GM18508 (cell line): ENCODE measurements around the gene ADAMTSL1.

Experiments
- ATAC-seq: cut with Tn5 transposase; IDR thresholded peaks from one replicate; pipeline ENCODE4 v1.9.1; 2021; ENCODE audit warnings: moderate number of reproducible peaks; ENCODE audit not compliant: insufficient read depth, unreplicated experiment

The ADAMTSL1 gene

DNA sequence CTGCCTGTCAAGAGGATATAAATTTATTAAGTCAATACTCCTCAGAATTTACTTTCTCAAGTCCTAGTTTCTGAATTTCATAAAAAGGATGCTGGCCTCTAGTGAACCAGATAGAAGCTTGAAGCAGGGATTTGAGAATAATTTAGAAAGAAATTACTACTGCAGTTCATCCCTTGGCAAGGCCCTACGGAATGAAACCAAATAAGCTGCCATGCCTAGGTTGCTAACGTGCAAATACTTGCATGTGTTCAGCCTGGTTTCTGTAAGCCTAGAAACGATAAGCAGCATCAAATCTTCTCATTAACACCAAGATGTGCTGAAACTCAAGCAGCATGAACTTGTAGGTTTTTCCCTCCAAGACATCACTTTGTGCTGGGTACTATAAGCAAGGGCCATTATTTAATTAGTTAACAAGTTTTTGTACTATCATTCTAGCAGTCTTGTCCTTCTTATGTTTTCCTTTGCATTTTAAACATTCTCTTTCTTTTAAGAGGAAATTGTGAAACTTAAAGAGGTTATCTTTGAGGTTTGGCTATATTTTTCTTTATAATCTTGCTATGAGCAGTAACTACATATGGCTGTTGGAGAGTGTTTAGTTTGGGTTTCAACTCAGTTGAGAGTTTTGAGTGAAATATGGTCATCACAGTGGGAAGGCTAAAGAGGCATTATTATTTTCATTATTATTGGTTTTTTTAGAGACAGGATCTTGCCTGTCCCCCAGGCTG, 71.8 kb downstream of the ADAMTSL1 start:
- ATAC-seq: no peak

DNA sequence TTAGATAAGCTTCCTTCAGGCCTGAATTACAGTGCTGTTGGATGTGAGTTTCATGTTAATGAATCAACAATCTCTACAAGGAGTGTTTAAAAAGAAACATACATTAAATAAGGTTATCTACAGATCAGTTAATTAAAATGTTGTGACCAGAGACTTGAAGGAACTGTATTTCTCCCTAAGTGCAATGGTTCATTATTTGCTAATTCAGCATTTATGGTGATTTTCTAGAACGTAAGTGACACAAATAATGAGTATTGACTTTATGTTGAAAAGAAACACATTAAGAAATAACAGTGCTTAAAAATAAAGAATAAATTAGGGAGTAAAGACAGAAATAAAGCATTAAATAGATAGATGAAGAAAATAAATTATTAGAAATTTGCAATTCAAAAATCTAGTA, 74.5 kb downstream of the ADAMTSL1 start:
- ATAC-seq: no peak

DNA sequence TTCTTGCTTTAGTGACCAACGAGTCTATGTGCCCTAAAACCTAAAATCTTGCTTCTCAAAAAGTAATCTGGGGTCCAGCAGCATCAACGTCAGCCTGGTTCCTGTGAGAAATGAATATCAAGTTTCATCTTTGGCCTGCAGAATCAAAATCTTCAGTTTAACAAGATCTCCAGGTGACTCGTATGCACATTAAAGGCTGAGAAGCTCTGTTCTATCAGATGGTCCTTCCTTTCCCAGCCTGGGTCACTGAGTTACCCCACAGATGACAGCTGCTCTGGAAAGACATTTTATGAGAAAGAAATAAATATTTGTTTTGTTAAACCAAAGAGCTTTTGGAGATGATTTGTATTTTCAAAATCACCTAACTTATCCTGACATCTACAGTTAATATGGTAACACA, 75.8 kb downstream of the ADAMTSL1 start:
- no peak for ATAC-seq

DNA sequence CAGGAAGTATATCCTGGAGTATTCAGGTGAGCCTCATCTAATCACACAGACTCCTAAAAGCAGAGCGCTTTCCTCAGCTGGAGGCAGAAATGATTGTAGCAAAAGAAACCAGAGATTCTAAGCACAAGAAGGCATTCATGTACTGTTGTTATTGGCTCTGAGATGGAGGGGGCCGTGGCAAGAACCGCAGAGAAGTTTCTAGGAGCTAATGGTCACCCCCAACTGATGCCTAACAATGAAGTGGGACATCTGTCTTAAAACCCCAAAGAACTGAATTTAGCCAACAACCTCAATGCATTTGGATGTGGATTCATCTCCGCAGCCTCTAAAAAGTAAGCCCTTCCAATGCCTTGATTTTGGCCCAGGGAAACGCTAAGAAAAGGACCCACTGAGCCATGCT, 76.3 kb downstream of the ADAMTSL1 start:
- no peak for ATAC-seq

DNA sequence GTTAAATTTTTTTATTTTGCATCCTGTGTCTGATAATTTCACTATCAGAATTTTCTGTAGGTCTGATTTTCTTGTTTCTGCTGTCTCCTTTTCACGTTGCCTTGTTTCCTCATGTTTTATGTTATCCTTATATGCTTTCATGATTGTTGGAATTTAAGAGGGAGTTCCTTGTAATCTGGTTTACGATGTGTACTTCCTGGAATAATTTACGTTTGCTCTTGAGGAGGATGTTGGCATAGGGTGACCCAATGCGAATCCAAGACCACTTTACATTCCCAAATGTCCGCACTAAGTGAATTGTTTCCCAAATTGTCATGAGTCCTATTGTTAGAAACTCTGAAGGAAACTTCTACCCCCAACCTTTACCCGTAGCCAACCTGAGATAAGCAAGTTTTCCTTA, 80.3 kb downstream of the ADAMTSL1 start:
- ATAC-seq: no peak

DNA sequence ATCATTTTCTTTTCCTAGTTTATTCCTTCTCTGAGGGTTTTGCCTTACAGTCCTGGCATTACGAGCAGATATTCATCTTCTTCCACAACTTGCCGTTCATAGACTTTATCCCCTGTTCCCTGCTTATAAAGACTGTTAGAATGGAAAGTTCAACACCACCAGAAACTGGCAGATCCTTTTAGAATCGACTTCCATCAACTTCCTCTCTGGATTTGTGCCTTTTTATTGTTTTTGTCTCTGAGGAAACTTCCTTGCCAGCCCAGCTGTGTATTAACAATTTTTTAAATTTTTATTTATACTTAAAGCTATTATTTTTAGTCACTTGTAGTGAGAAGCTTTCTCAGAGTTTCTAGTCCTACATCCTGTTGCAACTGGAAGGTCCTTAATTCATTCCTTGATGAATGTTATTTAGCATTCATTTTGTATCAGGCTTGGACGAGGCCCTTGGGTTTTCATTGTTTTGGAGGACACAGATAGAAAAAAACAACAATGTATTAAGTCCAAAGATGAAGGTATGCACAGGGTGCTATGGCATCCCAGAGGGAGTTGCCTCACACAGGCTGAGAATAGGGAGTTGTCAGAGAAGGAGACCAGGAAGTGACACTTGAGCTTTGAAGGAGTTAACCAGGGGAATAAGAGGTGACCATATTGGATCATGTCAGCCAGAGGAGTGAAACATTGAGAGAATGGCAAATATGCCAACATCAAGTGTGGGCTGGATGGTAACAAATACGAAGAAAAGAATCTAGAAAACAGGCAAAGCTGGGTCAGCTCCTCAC, 81.3 kb downstream of the ADAMTSL1 start:
- ATAC-seq: no peak

DNA sequence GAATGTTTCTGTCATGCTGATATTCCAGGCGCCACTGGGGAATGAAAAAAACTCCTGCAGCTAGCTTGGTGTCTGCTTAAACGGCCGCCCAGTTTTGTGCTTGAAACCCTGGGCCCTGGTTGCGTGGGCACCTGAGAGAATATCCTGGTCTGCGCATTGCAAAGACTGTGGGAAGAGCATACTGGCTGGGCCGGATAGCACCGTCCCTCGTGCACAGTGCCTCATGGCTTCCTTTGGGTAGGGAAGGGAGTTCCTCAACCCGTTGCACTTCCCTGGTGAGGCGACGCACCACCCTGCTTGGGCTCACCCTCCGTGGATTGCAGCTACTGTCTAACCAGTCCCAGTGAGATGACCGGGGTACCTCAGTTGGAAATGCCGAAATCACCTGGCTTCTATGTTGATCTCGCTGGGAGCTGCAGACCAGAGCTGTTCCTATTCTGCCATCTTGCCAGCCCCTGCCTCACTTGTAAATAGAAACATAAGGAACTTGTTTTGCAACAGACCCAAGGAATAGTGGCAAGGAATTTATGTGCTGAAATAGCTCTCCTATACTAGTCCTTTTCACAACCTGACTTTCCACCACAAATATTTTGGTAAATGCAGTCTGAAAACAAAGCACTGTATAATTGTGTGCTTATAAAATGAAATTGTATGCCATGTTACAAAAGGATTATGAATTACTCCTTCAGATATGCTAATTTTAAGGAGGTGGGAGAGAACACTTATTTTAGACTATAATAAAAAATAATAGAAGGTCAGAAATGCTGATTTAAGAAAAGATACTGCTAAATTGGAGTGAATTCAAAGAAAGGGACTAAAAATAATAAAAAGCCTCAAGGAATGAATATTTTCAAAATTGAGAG, 90.3 kb downstream of the ADAMTSL1 start:
- no peak for ATAC-seq

DNA sequence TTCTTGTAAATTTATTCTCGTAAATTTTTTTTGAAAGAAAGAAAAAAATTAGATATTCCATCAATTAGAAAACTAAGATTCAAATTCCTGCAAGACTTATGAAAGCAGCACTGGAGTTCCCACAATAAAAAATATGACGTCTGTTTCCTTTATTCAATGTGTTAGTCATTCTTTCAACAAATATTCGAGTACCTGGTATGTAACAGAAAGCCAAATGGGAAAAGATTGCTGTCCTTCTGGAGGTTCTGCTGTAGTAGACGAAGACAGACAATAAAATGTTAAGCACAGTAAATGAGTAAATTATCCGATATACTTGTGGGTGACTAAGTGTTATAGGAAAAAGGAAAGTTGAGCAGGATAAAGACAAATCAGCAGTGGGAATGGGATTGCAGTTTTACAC, 92.2 kb downstream of the ADAMTSL1 start:
- ATAC-seq: no peak

DNA sequence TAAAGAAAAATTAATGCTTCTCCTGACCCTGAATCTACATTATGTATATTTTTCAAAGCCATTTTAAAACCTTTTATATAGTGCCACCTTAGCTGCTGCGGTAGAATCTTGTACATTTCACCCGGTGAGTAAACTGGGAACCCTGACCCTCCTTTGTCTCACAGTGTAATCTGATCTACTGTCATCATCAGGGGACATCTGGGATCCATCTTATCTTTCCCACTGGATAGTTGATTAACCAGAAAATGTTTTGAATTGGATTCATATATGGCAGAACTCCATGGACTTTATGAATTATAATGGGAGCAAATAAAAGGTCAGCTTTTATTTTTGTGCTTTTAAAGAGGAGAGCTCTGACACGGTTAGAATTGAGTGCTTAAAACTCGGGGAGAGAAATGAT, 95.0 kb downstream of the ADAMTSL1 start:
- no peak for ATAC-seq

DNA sequence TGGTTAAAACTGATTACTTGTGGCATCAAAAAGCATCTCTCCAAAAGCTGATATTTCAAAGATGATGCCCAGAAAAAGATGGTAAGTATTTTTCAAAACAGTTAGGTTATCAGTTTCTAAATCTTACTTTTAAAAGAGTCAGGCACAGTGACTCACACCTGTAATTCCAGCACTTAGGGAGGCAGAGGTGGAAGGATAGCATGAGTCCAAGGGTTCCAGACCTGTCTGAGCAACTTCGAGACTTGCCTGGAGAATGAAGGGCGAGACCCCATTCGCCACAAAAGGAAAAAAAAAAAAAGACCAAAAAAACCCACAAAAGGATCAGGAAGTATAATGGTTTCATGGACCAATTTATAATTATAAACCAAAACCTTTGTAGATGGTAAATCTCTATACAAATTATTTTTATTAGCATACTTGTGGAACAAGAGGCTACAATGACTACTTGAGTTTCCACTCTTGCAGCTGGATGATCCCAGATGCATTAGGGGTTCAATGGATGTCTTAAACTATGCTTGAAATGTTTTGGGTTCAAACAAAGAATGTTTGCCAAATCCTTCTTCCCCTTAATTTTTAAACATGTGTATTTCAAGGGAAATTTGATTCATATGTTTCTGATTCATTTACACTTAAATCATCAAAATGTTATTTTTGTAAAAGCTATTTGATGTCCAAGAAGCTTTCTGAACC, 96.1 kb downstream of the ADAMTSL1 start:
- no peak for ATAC-seq

DNA sequence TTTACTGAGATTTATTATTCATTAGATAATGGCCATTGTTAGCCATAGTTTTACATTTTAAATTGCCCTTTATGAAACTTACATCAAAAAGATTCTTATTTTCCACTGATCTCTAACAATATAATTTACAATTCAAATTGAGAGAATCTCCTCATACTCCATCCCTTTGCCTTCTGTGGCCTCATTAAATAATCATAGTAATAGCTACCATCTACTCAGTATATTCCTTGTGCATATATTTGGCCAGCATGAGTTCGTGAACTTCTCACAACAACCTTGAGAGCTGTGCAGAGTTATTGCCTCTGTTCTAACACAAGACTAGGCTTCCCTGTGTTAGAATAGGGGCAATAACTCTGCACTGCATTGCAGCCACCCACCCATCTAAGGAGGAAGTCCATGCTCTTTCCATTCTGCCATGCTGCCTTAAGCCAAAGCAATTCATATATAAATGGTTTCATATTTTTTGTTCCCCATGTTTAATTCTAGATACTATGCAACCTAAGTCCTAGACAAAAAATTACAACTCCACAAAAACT, 99.1 kb downstream of the ADAMTSL1 start:
- no peak for ATAC-seq

DNA sequence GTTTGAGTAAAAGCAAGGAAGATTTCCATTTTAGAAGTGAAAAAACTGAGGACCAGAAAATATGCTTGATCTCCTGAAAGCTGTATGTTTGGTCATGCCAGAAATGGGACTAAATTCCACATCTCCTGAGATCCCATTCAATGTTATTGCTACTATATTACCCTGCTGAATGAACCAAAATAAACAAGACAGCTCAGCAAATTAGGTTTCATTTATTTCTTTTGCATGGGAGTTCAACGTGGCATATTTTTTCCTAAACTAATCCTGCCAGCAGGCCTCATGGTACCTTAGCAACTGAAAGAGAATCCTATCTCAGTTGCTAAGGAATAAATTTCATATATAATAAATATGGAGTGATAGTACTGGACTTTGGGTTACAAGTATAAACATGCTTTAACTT, 101.7 kb downstream of the ADAMTSL1 start:
- no peak for ATAC-seq

DNA sequence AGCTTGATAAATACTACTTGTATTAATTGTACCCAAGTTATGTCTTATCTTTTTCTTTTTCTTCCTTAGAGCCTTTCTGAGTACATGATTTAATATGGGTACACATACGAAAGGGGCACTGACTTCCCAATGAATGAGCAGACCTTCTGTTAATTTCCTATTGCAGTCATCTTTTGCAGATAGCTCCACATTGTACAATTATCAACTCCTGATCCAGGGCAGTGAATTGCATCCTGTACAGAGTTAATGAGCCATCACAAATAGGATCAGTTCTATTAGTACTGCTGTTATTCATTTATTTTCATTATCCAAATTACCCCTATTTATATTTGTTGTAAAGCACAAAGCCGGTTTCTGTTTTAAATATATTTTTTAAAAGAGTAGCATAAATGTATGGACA, 105.6 kb downstream of the ADAMTSL1 start:
- ATAC-seq: no peak

DNA sequence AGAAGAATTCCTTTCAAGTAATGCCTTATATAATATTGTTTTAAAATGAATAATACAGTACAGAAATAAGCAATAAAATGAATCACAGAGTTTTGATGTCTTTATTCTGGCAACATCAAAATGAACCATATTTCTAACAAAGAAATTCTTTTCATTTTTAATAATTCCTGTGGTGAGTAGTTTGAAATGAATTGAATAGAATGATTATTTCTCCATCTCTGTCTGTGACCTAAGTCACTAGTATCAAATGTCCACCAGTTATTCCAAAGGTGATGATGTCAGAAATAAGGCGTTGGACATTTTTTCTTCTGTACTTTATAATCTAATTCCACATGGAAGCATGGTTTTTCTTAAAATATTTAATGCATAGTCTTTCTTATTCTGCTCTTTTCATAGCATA, 106.2 kb downstream of the ADAMTSL1 start:
- ATAC-seq: no peak

DNA sequence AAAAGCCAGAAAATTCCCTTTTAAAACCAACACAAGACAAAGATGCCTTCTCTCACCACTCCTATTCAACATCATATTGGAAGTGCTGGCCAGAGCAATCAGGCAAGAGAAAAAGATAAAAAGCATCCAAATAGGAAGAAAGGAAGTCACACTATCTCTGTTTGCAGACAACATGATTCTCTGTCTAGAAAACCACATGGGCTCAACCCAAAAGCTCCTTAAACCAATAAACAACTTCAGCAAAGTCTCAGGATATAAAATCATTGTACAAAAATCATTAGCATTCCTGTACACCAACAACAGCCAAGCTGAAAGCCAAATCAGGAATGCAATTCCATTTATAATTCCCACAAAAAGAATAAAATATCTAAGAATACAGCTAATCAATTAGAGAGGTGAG, 112.0 kb downstream of the ADAMTSL1 start:
- no peak for ATAC-seq

DNA sequence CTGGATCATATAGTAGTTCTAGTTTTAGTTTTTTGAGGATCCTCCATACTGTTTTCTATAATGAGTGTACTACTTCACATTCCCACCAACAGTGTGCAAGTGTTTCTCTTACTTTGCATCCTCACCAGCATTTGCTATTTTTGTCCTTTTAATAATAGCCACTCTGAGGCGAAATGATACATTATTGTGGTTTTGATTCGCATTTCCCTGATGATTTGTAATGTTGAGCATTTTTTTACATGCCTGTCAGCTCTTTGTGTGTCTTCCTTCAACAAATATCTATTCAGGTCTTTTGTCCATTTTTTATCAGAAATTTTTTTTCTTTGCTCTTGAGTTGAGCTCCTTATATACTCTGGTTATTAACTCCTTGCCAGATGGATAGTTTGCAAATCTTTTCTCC, 114.0 kb downstream of the ADAMTSL1 start:
- no peak for ATAC-seq

DNA sequence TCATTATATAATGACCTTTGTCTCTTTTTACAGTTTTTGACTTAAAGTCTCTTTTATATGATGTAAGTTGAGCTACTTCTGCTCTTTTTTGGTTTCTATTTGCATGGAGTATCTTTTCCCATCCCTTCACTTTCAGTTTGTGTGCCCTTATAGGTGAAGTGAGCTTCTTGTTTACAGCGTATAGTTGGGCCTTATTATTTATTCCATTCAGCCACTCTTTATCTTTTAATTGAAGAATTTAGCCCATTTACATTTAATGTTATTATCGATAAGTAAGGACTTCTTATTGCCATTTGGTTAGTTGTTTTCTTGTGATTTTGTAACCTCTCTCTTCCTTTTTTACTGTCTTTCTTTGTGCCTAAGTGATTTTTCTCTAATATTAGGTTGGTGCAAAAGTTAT, 117.3 kb downstream of the ADAMTSL1 start:
- ATAC-seq: no peak

DNA sequence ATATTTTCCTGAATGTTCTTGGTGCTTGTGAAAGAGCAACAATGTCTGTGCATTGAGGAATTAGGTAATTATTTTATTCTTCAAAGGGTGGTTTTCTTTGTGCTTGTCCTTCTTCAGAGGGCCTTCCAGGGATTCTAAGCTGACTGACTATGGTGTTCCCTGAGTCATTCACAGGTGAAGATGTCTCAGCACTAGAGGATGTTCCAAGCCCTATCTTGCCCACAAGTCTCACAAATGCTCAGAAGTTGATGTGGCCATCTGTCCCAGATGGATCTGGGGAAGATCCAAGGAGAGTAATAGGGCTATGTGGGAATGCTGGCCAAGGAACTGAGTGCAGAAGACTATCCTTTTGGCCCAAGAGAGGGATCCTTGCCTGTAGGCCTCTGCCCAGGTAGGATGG, 120.9 kb downstream of the ADAMTSL1 start:
- no peak for ATAC-seq

DNA sequence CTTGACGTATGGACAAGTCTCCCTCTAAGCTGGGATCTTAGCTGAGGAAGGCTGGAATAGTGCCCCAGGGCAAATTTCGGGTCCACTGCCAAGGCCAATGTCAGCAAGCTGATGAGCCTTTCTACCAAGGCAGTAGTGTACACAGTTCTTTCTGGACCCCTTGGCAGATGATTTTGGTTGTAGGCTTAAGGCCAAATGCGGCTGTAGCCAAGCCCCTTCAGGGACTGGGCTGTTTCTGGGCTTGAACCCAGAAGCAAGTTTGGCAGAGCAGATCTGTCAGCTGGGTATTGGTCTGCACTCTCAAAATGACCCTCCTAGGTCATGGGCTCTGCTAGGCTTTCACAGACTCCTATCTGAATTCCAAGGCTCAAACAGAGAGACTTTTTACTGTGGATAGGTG, 121.6 kb downstream of the ADAMTSL1 start:
- no peak for ATAC-seq

DNA sequence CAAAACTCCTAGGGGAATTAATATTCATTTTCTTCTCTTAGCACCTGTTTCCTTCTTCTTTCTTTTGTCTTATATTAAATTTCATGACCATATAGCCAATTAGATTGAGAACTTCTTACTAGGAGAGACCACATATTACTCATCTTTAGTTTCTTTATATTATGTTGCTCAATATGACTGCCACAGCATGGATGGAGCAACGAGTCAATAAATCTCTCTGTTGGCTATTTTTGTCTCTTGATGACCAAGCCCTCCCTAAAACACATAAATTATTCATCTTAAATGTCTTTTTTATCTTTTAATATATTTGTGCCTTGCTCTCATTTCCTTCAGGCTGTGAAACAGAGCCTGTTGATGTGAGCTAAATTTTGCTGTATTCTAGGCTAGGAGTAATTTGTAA, 123.0 kb downstream of the ADAMTSL1 start:
- no peak for ATAC-seq
